22Rv1 (cell line): Measurements from ENCODE around the gene TPI1.

Experiments
- CTCF ChIP-seq: fragments of 450-650 bp; IDR thresholded peaks from 2 replicates; pipeline ENCODE4 v1.5.1; 2017; ENCODE audit warnings: mild to moderate bottlenecking
- ZFX ChIP-seq: fragments of 450-650 bp; IDR thresholded peaks from 2 replicates; pipeline ENCODE4 v1.6.1; 2017; ENCODE audit warnings: antibody characterized with exemption, borderline replicate concordance

- TF ChIP-seq CTCF (no peak), ZFX (no peak)
Measured at GRCh38 chr12:6894321-6894720, 27.0 kb downstream of the TPI1 start.
